GM06990 (cell line): ENCODE measurements around the gene VSTM5.

Source experiments
- DNase-seq: peaks from one replicate; pipeline ENCODE4 v3.0.0-alpha.2; 2011; ENCODE audit not compliant: insufficient read length; ENCODE audit errors: extremely low read depth
- H3K27me3 ChIP-seq: replicated peaks from 2 replicates; pipeline ENCODE4 v1.6.0; 2011; ENCODE audit warnings: low read length; ENCODE audit not compliant: control insufficient read depth, insufficient read depth
- H3K36me3 ChIP-seq: 2 replicates; pipeline ENCODE4 v1.5.1; 2011; ENCODE audit warnings: low read length; ENCODE audit not compliant: control insufficient read depth, insufficient read depth
- H3K4me3 ChIP-seq: replicated peaks from 2 replicates; pipeline ENCODE4 v1.5.1; 2011; ENCODE audit warnings: low read depth, mild to moderate bottlenecking, control low read depth, low read length
- TF ChIP-seq, protein P1 (sequence below): IDR thresholded peaks from 2 replicates; pipeline ENCODE4 v1.5.1; 2011; ENCODE audit warnings: low read length, control low read depth, mild to moderate bottlenecking, inconsistent platforms; ENCODE audit not compliant: insufficient read depth, poor library complexity, severe bottlenecking

The VSTM5 gene

DNA sequence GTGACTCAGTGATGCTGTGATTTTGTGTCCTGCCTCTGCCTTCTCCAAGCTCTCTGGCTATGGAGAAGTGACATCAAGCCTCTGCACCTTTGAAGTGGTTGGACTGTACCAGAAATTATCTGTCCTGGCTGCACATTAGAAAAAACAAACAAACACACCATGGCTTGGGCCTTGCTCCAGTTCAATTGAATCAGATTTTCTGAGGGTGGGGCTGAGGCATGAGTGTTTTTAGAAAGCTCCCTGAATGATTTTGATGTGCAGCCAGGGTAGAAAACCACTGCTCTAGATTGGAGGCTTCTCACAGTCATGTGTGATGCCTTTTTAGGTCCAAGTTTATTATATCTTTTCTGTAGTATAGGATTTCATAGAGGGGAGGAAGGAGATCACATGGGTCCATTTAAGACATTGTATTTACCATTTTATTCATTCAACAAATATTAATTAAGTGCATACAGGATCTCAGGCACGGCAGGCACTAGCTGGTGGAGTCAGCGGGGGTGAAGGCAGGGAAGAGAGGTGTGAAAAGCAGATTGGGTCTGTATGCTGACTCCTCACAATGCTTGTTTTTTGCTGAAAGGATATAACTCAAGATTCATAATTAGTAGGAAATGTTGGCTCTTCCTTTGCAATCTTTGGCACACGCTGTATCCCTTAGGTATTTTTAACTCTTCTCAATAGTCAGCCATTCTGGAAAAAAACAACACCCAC, 7.1 kb upstream of the VSTM5 start:
- Histone ChIP-seq H3K4me3 (no peak overlapping the region), H3K27me3 (no peaks in the 10 kb centered on the region), H3K36me3 (no peaks in the 10 kb centered on the region)
- TF ChIP-seq, protein P1, sequence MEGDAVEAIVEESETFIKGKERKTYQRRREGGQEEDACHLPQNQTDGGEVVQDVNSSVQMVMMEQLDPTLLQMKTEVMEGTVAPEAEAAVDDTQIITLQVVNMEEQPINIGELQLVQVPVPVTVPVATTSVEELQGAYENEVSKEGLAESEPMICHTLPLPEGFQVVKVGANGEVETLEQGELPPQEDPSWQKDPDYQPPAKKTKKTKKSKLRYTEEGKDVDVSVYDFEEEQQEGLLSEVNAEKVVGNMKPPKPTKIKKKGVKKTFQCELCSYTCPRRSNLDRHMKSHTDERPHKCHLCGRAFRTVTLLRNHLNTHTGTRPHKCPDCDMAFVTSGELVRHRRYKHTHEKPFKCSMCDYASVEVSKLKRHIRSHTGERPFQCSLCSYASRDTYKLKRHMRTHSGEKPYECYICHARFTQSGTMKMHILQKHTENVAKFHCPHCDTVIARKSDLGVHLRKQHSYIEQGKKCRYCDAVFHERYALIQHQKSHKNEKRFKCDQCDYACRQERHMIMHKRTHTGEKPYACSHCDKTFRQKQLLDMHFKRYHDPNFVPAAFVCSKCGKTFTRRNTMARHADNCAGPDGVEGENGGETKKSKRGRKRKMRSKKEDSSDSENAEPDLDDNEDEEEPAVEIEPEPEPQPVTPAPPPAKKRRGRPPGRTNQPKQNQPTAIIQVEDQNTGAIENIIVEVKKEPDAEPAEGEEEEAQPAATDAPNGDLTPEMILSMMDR = no peak
- no peak for DNase-seq

DNA sequence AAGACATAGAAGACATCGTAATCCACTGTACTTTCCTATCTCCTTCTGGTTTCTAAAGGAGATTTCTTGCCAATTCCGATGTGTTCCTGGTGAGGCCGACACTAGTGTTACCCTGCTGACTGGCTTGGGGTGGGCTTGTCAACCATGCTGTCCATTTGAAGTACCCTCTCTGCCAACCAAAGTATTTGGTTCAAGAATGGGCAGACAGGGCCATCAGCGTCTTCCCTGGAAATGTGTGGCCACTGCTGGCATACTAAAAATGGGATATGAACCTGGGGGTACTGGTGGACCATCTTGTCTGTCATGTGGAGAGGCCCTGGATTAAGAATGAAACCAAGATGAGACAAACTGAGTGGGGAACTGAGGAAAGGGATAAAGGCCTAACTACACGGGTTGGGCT, 1.8 kb upstream of the VSTM5 start:
- Histone ChIP-seq H3K27me3 (no peaks in the 10 kb centered on the region), H3K36me3 (no peaks in the 10 kb centered on the region), H3K4me3 (no peak overlapping the region)
- TF ChIP-seq, protein P1 = no peak
- no peak for DNase-seq

DNA sequence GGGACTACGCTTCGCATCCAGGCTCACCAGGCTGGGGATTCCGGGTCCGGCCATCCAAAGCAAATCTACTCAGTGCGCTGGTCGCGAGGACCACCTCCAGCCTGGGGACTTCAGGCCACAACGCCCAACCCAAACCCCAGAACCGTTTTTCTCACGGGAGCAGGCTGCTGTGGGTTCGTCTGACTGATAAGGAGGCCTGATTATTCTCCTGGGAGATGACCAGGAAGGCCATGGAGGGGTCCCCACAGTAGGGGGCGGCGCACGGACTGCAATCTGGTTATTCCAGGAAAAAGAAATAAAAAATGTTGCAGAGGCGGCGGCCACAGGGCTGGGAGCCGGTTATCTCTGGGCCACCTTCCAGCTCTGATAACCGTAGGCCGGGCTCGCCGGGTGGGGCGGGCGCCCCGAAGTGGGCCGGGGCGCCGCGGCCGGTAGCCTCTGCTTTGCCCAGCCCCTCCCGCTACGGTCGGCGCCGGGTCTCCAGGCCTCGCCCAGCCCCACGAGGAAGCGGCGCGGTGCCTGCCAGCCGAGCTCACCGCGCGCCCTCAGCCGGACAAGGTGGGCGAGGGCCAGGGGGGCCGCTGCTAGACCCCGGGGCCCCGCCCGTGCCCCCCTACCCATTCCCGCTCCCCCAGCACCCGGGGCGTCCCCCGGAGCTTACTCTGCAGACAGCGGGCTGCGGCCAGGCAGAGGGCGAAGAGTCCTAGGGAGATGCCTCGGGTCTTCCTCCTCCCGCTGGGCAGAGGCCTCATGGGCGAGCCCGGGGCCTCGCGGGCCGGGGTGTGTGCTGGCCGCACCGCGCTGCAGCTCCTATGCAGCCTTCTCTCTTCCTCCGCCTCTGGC, 446 bp downstream of the VSTM5 start:
- H3K27me3 ChIP-seq = no peaks in the 10 kb centered on the region
- TF ChIP-seq, protein P1 = no peak
- no peak for DNase-seq
- no peaks in the 10 kb centered on the region for H3K36me3 ChIP-seq
- no peak overlapping the region for H3K4me3 ChIP-seq

DNA sequence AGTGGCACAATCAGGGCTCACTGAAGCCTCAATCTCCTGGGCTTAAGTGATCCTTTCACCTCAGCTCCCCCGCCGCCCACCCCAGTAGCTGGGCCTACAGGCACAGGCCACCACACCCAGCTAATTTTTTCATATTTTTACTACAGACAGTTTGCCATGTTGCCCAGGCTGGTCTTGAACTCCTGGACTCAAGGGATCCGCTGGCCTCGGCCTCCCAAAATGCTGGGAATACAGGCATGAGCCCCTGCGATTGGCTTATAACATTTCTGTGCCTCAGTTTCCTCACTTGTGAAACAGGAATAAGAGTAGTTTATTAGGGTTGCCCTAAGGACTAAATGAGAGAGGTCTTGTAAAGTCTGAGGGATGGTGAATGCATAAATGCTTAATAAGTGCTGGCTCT, 1.2 kb downstream of the VSTM5 start:
- H3K36me3 ChIP-seq = no peaks in the 10 kb centered on the region
- no peak overlapping the region for H3K4me3 ChIP-seq
- H3K27me3 ChIP-seq = no peaks in the 10 kb centered on the region
- TF ChIP-seq, protein P1 = no peak
- DNase-seq = no peak

DNA sequence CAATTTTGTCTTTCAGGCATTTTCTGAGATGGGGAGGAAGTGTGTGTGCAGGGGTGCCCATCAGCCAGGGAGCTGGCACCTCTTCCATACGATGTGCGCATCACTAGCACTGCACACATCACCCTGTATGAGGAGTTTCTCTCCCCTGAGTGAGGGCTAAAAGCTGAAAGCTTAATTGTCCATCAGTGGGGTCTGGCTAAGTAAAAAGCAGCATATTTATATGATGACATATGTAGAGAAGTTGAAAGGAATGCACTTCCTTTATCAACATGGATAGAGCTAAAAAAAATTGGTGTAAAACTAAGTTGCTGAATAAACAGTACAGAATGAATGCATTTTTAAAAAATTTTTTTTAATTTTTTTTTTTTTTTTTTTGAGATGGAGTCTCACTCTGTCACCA, 4.0 kb downstream of the VSTM5 start:
- no peaks in the 10 kb centered on the region for H3K27me3 ChIP-seq

More for the DNA sequence above, 4.0 kb downstream of the VSTM5 start:
- H3K4me3 ChIP-seq = no peak overlapping the region
- no peak for DNase-seq
- no peaks in the 10 kb centered on the region for H3K36me3 ChIP-seq
- TF ChIP-seq, protein P1 = no peak
